ENCODE data around the gene KLK12.

Gene KLK12

DNA sequence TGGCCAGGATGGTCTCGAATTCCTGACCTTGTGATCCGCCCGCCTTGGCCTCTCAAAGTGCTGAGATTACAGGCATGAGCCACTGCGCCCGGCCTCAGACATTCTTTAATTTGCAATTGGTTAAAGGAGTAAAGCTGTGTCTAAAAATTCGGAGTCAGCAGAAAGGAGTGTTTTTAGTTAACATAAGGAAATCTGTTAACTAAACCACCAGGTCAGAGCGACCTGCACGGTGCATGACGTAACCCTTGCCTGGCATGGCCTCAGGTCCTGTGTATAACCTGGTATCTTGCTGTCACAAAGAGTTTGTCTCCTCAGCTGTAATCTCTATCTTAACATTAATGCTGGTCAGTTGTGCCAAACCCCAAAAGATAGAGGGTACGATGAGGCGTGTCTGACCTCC is 9.5 kb upstream of the KLK12 start:
- no peak for DNase-seq

DNA sequence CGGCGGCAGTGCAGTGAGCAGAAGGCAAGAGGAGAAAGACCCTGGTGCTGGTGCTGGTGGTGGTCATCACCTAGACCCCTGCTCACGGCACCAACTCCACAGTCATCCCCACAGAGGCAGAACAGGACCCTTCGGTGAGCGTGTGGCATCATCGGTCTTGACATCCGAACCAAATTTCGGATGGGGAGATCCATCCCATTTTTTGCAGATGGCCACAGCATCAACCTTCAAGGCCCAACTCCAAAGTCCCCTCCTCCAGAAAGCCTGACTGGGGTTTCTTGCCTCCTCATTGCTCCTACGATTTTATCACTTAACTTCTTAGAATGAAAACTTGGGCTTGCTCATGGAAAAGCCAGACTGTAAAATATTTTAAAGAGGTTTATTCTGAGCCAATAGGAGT is 8.7 kb upstream of the KLK12 start:
- no peak for DNase-seq

DNA sequence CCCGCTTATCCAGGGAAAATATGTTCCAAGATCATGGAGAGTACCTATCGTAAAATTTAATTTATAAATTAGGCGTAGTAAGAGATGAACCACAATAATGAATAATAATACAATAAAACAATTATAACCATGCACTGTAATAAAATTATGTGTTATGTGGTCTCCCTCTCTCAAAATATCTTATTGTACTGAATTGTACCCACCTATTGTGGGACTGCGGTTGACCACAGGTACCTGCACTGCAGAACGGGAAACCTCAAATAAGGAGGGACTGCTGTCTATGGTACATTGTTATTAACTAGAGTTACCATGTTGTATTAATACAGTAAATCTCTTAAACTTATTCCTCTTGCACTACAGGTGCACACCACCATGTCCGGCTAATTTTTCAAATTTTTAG is 5.3 kb upstream of the KLK12 start:
- no peak for DNase-seq

DNA sequence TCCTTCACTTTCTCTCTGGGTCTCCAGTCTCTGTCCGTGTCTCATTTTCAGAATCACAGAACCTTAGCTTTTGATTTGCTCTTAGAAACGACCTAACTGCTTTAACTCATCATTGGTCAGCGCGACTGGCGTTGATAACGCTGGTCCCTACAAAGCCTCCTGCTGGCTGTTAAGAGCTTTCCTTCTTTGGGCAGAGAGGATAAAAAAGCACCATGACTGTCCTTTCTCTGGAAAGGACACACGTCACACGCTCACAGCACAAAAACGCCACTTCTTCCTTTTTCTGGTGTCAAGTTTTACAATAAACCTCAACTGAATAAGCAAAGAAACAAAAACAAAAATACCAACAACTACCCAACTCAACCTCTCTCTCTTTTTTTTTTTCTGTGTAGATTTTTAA is 1.7 kb upstream of the KLK12 start:
- no peak for DNase-seq

DNA sequence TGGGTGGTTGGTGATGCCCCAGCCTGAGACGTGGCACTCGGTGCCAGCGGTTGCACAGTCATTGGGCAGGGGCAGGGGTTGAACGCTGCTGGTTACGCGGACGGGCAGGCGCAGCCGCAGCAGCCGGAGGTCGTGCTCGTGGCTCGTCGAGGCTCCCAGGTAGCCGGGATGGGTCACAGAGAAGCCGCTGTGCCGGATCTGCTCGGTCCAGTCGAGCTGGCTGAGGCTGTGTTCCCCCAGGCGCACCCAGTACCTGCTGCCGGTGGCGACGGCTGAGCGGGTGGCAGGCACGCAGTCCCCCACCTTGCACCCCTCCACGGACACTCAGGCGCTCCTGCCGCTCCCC is 2.9 kb downstream of the KLK12 start:
- DNase-seq = no peak

DNA sequence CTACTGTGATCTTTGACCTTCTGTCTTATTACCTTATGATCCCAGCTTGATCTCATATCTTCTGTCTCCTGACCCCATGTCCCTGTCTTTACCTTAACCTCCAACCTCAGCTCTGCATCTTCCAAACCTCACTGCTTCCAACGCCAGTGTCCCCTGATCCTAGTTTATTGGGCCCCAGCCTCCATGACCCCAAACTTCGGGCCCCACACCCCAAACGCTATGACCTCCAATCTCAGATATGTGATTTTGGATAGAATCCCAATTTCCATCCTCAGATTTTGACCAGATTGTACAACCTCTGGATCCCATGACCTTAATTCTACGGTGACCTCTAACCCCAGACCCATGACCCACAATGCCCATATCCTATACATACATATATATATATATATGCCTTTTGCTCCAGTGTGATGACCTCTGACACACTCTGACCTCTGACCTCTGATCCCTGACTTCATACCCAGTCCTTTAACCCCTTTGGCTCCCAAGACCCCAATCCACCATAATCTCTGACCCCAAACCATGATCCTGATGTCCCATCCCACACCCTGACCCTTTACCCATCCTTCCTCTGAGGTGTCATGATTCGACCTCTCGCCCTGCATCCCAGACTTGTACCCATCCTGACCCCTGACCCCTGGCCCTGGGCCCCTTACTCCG is 3.5 kb downstream of the KLK12 start:
- no peak for DNase-seq

DNA sequence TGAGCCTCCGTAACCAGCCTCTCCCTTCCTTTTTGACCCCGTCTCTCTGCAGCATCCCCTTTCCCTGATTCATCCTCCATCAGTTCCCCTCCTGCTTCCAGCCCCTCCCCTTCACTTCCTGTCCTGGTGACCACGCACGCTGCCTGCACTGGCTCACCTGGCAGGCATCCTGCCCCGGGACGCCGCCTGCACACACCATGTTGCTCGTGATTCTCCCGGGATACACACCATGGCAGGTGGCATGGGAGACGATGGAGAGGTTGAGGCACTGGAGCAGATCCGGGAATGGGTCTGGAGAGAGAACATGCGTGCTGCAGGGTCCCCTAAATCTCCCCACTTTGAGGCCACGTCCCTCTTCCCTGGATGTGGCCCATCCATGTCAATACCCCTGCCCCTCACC is 4.2 kb downstream of the KLK12 start:
- DNase-seq = no peak

DNA sequence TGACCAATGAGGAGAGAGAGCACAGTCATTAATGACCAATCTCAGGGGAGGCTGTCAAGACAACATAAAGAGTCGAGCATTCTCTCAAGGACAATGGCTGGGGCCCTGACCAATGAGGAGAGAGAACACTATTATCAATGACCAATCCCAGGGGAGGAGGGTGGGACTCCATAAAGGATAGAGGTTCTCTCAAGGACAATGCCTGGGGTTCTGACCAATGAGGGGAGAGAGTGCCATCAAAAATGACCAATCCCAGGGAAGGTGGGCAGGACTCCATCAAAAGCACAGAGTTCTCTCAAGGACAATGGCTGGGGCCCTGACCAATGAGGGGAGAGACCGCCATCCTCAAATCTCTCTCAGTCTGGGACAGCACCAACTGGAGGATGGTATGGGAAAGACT is 5.1 kb downstream of the KLK12 start:
- no peak for DNase-seq

DNA sequence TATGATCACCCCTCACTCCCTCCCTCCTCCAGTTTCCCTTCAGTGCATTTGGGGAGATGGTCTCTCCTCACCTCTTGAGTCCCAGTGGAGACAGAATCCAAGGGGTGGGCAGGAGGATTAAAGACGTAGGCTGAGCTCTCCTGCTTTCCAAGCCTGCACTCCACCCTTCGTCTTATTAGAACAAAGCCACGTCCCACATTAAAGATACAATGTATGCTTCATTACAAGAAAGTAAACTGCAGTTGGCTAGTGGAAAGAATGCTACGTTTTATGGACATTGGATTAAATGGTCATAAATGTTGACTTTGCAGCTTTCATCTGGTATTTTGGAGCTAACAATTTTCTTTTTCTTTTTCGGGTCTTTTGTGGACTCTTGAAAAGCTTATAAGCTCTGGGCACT is 6.9 kb downstream of the KLK12 start:
- DNase-seq = no peak

DNA sequence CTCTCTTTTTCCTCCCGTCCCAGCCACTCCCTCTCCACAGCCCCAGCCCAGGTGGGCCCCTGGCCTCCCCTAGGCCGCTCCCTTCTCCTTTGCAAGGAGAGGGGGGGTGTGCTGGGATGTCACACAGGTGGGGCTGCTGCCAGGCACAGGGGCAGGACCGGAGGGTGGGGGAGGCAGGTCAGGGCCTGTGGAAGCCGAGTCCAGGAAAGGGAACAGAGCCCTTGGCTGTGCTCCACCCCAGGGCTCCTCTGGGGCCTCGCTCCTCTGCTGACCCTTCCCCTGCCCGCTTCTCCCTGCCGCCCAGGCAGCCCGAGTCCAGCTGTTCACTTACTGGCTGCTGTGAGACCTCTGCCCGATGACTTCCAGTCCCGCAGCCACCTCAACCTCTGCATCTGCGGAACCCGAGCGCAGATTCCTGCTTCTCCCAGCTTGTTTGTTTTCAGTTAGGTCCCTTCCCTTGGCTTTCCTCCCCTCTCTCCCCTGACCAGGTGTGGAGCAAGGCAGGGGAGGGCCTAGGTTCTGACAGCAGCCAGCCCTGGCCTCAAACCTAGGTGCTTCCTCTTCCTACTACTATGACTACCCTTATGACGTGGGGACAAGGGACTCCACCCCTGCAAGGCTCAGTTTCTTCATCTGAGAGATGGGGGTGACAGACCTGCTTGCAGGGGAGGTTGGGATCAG is 7.5 kb downstream of the KLK12 start:
- no peak for DNase-seq

DNA sequence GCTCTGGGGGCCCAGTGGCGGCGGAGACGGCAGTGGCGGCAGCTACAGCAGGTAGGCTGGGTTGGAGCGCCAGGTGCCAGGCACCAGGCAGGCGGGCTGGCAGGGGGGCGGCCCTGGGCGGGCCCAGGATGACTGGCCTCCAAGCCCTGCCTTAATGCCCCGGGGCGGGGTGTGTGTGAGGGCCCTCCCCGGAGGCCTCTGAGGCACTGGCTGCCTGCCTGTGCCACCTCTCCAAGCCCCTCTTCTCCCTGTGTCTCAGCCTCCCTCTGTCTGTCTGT is 8.3 kb downstream of the KLK12 start, which contains the start of gene KLK11:
Gene KLK11 (minus strand): TSS at position 63 of the 278 bp plus-strand sequence. CDS start 985 bp downstream, outside the sequence.
- DNase-seq = no peak

DNA sequence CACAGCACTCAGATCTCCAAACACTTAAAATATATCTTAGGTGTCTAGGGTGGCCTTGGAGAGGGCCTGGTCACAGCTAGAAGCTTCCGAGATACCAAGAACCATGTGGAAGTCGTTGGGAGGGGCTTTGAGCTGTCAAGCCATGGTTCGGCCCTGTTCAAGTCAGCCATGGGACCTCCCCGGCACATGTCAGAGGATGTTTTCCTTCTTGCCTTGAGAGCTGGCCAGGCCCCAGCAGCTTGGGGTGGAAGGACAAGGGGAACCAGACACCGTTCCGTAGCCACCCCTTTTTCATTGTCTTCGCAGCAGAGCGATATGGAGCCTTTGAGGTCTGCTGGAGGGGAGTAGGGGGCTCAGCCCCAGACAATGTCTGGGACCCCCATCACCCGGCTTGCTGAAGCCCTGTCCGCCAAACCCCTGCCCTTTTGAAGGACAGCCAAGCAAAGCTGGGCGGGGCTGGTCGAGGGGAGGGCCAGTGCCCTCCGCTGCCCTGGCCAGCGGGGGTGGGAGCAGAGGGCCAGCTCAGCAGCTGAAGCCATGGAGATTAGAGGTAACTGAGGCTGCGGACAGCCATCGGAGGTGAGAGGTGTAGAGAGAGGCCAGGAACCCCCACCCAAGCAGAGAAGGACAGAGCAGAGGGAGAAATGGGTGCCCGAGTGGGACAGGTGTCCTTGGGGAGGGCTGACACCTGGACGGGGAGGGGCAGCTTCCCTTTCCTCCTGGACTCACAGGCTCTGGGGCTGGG is 8.8 kb downstream of the KLK12 start:
- DNase-seq = no peak

DNA sequence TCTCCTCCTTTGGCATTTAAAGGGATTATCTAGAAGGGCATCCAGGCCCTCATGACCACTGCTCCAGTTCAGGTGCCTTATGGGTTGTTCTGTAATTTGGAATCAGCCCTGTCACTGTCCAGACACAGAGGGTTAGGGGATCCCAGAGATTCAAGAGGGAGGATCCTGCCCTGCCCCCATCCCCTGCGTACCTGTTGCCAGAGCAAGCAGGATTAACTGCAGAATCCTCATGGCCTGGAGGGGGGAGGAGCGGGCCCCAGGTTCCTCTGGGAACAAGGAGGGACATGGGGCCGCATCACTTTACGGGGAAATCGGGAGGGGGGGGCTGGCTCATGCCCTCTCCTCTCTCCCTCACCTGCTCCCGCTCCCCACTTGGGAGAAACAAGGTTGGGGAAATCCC is 9.4 kb downstream of the KLK12 start:
- no peak for DNase-seq

DNA sequence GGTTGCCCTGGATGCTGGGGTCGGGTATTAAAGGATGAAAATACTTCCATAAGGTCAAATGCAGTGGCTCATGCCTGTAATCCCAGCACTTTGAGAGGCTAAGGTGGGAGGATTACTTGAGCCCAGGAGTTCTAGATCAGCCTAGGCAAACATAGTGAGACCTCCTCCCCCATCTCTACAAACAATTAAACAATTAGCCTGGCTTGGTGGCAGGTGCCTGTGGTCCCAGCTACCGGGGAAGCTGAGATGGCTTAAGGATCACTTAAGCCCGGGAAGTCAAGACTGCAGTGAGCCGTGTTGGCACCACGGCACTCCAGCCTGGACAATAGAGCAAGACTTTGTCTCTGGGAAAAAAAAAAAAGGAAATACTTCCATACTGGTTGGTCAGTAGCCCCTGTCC is 9.9 kb downstream of the KLK12 start:
- no peak for DNase-seq

DNA sequence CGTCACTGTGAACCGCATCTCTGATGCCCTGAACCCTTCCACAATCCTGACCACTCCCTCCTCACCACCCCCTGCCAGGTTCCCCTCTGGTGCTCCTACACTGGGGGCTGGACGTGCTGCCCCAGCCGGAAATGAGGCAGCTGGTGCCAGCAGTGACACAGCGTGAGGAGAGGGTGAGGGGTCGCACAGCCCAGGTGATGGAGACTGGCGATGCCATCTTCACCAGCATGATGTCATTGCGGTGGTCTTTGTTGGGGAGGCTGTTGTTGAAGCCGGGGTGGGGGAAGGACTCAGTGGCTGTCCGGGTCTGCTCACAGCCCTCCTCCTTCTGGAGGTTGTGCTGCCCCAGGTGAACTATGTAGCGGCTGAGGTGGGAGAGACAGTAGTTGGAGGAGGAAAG is 10.9 kb downstream of the KLK12 start:
- DNase-seq = no peak

DNA sequence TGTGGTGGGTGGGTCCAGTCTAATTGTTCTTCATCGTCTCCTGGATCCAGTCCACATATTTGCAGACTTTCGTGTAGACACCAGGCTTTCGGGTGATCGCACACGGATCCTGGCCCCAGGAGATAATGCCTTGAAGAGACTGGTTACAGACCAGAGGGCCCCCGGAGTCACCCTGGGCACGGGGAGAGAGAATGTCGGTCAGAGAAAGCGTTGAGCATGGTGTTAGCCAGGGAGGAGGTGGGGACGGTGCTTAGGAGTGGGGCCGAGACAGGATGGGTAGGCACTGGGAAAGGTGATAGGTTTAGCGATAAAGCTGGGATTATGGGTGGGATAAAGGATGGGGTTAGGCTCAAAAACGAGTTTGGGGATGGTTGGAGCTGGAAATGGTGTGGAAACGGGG is 12.3 kb downstream of the KLK12 start:
- DNase-seq = no peak

DNA sequence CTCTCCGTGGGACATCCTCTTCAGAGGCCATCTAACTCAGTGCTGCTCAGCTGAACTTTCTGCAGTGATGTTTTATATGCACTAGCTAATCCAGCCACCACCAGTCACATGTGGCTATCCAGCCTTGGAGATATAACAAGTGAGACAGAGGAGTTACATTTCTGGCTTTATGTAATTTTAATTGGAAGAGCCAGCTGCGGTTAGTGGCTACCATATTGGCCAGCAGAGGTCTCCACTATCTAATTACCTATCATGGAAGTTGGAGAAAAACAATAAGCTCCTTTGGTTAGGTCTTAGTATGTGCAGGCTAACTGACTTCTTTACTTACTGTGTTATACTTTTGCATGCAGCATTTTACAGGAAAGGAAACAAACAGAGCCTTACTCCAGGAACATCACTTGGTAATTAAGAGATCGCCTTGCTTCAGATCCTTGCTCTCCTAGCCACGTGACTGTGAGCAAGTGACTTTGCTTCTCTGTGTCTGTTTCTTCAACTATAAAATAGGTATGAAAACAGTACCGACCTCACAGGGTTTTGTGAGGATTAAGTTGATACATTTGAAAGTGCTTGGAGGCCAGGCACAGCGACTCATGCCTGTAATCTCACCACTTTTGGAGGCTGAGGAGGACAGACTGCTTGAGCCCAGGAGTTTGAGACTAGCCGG is 13.7 kb downstream of the KLK12 start:
- DNase-seq = no peak

DNA sequence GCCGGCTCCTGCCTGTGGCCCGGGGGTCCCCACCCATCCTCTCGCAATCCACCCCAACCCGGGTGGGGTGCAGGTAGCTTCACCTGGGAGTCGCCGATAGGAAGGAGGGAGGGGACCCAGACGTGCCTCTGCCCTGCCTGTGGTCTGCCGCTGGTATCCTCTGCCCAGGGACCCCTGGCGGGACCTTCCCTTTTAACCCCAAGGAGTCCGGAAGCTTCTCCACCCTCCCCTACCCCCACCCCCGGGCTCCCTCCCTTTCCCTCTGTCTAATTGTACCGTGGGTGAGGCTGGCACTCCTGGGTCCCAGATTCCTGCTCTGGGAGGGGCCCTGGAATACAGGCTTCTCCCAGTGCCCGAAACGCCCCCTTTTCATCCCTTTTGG is 15.3 kb downstream of the KLK12 start, which contains the start of gene KLK10:
Gene KLK10 (minus strand): TSS at position 166 of the 382 bp plus-strand sequence. CDS start 579 bp downstream, outside the sequence.
- DNase-seq = no peak

DNA sequence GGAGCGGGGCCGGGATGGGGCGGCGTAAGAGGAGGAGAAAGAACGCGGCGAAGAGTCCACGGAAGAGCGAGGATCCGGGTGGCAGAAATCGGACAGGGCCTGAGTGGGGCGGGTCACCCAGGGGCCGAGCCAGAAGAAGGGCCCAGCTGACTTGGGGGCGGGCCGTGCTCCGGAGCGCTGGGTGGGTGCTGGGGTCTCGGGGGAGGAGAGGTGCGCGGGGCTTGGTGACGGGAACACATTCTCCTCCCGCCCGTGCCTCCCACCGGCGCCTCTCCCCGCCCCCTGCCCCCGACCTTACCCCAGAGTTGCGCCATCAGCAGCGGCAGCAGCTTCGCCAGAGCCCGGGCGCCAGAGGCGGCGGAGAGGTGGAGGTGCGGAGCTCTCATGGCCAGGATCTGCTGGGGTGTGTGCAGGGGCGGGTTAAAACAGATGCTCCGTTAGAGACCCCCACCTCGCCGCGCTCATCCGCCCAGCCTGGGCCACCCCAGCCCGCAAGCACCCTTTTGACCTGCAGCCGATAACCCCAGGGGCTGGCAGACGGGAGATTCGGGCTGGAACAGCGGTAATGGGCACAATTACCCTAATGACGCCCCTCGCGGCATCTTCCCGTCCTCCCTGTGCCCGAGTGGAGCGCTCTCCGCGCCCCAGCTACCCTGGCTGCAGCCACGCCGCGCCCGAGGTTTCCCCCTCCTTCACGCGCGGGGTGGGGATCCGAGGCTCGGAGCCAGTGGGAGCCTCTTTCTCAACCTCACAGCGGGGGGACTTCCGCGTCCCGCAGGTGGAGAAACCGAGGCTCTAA is 15.9 kb downstream of the KLK12 start:
- DNase-seq = no peak

DNA sequence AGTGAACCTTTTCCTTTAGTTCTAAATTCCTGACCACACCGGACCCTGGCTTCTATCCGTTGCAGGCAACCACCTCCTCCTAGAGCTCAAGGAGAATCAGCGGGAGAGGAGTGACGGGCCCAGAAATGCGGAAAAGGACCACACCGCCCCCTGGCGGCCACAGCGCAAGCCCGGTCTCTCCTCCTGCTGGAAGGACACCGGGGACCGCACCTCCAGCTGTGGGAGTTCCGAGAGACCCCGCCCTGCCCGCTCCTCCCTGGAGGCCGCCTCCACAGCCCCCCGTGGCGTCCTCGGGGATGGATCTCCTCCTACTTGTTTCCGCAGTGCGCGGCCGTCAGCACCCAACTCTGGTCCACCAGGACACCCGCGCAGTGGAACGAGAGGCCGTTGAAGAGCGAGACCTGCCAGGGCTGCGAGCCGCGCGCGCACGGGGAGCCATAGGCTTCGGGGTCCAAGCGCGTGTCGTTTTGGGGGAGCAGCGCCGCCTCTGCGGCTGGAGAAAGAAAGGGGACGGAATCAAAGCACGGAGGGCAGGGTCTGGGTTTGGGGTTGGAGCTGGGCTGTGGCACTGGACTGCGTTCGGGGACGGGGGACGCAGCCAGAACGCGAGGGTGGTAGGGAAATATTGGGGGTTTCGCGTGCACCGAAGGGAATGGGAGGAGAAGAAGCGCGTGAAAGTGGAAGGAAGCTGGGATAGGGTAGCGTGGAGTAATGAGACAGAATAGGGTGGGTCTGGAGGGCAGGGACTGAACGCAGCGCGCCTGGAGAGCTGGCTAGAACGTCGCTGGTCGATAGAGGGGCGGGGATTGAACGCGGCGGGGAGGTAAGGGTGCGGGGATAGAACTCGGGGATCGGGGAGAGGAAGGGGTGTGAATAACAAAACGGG is 17.8 kb downstream of the KLK12 start:
- peak; percentile 37 for DNase-seq

DNA sequence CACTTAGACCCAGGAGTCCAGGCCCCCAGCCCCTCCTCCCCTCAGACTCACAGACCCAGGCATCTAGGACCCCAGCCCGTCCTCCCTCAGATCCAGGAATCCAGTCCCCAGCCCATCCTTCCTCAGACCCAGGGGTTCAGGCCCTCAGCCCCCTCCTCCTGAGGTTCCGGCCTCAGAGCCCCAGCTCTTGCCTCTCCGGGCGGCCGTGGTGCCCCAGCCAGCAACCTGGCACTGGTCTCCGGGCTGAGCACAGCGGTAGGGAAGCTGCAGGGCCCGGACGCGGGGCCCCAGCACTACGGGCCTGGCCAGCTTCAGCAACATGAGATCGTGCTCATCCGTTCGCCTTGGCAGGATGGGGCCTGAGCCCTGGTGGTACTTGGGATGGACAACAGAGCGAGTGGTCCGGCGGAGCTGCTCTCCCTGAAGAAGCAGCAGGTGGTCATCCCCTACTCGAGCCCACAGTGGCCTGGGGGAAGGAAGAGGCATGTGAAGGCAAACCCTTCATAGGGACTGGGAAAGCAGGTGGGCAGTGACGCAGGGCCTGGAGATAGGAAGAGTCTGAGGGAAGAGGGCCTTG is 19.0 kb downstream of the KLK12 start:
- no peak for DNase-seq

DNA sequence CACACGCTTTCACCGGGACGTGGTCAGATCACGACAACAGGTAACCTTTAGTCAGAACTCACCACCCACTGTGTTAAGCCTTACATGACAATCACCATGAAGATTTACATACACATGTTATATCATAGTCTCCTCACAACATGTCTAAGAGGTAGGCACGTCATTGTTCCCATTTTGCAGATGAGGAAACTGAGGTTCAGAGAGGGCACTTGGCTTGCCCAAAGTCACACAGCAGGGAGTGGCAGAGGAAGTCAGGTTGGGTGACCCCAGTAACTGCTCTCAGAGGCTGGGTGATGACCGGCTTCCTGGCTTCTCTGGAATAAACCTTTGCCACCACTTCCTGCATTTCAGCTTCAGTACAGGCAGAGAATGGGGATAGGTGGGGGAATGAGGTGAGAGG is 20.6 kb downstream of the KLK12 start:
- no peak for DNase-seq

Measured in activated CD4-positive, alpha-beta T cell treated with anti-CD3 and anti-CD28 coated beads, Interleukin-2, amount 50 U/mL, for 1 hour (primary cell).